ENCODE results near the gene PGBD5. TPM values are rescaled to one million over a fixed set of nuclear protein-coding genes. Genes with fewer than 3 reads are reported as not detected.

The PGBD5 gene
- total RNA-seq, 1 donor = not detected

DNA sequence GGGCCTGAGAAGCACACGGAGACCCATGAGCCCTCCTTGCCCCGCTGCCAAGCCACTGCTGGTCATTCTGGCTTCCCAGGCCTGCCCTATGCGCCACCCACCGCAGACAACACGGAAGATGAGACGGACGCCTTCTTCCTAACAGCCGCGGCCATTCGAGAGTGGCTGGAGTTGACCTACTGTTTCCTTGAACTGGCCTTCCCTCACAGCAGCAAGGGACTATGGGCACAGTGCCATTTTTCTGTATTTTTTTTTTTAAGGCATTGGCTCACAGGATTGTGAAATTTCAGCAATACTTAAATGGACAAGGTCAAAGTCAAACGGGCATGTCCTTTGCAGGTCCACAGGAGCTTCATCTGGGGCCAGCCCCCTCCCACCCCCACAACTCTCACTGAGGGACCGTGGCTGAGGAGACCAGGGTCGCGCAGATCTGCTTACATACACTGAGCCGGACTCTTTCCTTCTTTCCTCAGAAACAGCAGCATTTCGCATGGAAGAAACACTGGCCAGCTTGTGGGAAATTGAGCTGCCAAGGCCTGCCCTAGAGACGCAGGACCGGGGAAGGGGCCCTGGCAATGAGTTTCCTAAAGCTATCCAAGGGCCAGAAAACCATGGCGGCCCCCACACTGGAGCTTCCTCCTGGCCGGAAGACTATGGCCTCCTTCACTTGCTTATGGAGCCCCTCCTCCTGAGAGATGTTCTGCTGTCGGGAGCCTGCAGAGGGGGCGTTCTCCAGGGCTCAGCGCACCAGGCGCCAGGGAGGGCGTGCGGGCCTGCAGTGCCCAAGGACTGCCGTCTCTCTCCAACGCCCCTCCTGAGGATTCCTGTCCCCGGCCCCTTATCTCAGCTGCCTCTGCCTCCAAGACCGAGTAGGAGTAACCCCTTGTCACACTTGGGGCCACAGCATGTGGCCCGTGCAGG is 98.9 kb downstream of the PGBD5 start:
- TF ChIP-seq, protein P1, sequence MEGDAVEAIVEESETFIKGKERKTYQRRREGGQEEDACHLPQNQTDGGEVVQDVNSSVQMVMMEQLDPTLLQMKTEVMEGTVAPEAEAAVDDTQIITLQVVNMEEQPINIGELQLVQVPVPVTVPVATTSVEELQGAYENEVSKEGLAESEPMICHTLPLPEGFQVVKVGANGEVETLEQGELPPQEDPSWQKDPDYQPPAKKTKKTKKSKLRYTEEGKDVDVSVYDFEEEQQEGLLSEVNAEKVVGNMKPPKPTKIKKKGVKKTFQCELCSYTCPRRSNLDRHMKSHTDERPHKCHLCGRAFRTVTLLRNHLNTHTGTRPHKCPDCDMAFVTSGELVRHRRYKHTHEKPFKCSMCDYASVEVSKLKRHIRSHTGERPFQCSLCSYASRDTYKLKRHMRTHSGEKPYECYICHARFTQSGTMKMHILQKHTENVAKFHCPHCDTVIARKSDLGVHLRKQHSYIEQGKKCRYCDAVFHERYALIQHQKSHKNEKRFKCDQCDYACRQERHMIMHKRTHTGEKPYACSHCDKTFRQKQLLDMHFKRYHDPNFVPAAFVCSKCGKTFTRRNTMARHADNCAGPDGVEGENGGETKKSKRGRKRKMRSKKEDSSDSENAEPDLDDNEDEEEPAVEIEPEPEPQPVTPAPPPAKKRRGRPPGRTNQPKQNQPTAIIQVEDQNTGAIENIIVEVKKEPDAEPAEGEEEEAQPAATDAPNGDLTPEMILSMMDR (IDR thresholded peaks at IDR 0.05; ENCODE audit: insufficient read depth, low read depth, low read length) = no peak
- DNase-seq (ENCODE audit: low read depth) = peak; percentile 13
- no peak overlapping the region for H3K4me3 ChIP-seq (ENCODE audit: low read depth, low read length)

DNA sequence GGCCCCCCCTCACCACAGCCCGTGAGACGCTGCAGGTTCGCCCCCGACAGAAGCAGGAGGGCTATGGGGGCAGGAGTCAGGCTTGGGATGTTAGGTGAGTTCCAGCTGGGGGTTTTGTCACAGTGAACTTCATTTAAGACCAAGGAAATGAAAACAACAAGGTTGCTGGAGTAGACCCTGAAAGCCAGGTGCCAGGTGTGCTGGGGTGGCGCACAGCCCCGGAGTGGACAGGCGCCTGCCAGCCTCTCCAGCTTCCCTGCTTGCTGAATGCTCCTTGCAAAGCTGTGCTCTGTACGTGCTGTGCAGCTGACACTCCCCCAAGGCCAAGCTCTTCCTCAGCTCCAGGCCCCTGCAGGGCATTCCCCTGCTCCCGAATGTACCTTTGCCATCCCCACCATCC is 102.4 kb downstream of the PGBD5 start:
- no peak overlapping the region for H3K4me3 ChIP-seq (ENCODE audit: low read depth, low read length)
- TF ChIP-seq, protein P1 (IDR thresholded peaks at IDR 0.05; ENCODE audit: insufficient read depth, low read depth, low read length) = no peak
- DNase-seq (ENCODE audit: low read depth) = no peak

DNA sequence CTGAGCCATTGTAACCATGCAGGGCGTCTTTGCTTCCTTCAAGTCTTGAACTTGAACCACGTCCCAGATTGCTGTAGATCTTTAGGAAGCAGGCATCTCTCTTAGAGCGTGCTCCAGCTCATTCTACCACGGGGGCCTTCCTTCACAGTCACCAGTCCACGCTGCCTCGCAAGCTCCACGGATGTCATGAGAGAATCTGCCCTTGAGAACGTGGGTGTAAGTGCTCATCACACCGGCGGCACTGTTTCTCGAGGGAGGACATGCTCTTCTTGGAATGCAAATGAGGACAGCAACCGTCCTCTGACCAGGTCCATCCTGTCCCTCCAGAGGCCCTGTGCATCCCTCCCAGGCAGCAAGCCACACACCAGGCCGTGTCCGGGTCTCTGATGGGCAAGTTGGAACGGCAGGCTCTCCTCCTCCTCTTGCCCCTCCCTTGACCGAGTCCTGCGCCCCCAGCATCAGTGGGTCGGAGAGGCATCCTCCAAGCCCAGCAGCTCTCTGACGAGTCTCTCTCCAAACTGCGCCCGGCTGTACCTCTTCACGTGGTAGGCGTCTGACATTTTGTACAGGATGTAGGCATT is 103.1 kb downstream of the PGBD5 start:
- TF ChIP-seq, protein P1 (IDR thresholded peaks at IDR 0.05; ENCODE audit: insufficient read depth, low read depth, low read length) = no peak
- DNase-seq (ENCODE audit: low read depth) = no peak
- no peak overlapping the region for H3K4me3 ChIP-seq (ENCODE audit: low read depth, low read length)

DNA sequence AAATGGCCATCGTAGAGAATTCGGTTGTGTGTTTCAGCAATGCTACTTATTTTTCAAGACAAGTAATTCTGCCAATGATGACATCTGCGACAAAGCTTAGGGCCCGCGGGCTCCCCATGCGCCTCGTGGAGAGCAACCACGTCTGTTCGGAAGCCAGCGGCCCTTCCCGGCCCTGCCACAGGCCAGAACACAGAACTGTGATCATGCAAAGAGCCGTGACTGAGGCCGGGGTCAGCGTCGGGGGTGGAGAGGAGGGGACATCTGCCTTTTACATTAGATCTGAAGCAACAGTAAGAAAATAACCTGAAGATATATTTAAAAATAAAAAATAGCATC is 103.7 kb downstream of the PGBD5 start:
- H3K4me3 ChIP-seq (ENCODE audit: low read depth, low read length) = no peak overlapping the region
- no peak for DNase-seq (ENCODE audit: low read depth)
- TF ChIP-seq, protein P1 (IDR thresholded peaks at IDR 0.05; ENCODE audit: insufficient read depth, low read depth, low read length) = no peak

DNA sequence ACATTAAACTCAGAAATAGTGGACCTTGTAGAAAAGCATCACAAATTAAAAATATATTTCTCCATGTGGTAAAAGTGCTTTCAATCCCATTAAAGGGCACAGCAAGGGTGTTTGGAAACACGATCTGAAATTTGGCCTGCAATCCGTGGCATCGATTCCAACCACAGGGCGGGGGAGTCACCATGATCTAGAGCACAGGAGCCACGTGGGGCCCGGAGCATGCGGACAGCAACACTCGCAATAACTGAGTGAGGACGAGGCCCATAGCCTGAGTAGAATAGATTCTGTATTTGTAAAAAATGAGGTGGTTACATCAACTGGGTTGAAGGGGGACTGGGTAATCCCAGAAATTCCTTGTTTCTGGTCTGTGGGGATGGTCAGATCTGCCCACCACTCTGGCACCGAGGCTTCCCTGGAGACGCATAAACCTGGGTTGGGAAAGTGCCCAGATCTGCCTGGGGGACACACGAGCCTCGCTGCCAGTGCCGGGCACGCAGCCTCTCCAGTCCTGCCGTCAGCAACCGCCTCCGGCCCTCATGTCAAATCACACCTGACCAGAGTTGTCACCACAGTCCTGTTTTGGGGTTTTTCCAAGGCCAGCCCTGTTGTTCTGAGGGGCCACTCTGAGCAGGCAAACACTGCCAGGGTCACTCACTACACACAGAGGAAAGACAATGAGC is 104.3 kb downstream of the PGBD5 start:
- TF ChIP-seq, protein P1 (IDR thresholded peaks at IDR 0.05; ENCODE audit: insufficient read depth, low read depth, low read length) = no peak
- no peak overlapping the region for H3K4me3 ChIP-seq (ENCODE audit: low read depth, low read length)
- DNase-seq (ENCODE audit: low read depth) = no peak

DNA sequence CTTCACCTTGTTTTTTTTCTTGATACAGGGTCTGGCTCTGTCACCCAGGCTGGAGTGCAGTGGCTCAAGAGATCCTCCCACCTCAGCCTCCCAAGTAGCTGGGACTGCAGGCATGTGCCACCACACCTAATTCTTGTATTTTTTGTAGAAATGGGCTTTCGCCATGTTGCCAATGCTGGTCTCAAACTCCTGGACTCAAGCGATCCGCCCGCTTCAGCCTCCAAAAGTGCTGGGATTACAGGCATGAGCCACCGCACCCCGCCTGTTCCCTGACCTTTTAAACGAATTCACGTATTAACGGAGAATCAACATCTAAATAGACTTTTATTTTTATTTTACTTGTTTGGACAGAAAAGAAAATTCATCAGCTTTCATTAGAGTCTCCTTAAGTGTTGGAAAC is 104.8 kb downstream of the PGBD5 start:
- DNase-seq (ENCODE audit: low read depth) = no peak
- TF ChIP-seq, protein P1 (IDR thresholded peaks at IDR 0.05; ENCODE audit: insufficient read depth, low read depth, low read length) = no peak

More for the DNA sequence above, 104.8 kb downstream of the PGBD5 start:
- H3K4me3 ChIP-seq (ENCODE audit: low read depth, low read length) = no peak overlapping the region

Measured in fibroblast of villous mesenchyme (primary cell).